Fibroblast of gingiva (primary cell): ENCODE data around the gene GLUD1.
"Not testable (repeated sequence)": the region's sequence is repeated elsewhere in the genome, so short reads cannot be mapped to it uniquely, and the experiment has no call there.

ENCODE experiments used
- DNase-seq: peaks from one replicate; pipeline ENCODE4 v3.0.0-alpha.2; 2011; ENCODE audit warnings: low read depth

The GLUD1 gene

DNA sequence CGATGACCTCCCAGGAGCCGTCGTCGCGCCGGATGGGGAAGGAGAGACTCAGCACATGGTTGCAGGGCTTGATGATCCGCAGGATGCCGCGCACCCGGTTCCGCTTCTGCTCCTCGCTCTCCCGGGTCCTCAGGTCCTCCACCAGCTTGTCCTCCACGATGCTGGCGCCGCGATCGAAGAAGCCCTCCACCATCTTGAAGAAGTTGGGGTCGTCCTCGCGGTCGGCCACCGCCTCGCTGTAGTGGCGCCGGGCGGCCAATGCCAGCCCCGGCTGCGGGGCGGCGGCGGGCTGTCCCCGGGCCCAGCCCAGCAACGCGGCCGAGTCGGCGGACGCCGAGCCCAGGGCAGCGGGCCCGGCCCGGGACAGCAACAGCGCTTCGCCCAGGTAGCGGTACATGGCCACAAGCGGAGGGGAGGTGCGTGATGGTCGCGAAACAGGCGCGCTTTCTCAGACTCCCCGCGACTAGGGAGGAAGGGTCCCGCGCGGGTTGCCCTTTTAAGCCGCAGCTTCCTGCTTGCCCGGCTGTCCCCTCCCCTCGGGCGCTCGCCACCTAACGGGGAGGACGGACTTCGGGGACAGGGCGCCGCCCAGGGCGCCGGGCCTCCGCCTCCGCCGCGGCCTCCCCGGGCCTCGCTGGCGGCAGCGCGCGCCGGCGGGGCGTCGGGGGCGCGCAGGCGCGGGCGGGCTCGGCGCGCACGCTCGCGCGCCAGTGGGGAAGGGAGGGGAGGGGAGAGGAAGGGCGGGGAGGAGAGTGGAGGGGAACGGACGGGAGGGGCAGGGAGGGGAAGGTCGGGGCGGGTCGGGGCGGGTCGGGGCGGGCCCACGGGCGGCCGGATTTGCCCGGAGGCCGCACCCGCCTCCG lies at the start of gene GLUD1, which contains the start of gene SHLD2:
Gene GLUD1 (minus strand): TSS at position 471 of the 863 bp plus-strand sequence. CDS start 74 bp downstream, at position 397.
Gene SHLD2 (plus strand): TSS at position 834 of the 863 bp plus-strand sequence. CDS start 56,149 bp downstream, outside the sequence.
- peak; percentile 95 for DNase-seq

DNA sequence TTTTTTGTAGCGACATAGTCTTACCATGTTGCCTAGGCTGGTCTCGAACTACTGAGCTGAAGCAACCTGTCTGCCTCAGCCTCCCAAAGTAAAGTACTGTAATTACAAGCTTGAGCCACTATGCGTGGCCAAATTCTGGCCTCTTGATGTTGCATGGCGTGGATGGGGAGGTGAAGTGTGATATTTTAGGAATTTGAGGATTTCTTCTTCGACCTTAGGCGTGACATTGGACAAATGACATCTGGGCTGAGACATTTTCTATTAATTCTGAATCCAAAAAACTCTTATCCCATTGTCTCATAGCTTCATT lies 48.4 kb upstream of the GLUD1 start:
- DNase-seq = not testable (repeated sequence)

DNA sequence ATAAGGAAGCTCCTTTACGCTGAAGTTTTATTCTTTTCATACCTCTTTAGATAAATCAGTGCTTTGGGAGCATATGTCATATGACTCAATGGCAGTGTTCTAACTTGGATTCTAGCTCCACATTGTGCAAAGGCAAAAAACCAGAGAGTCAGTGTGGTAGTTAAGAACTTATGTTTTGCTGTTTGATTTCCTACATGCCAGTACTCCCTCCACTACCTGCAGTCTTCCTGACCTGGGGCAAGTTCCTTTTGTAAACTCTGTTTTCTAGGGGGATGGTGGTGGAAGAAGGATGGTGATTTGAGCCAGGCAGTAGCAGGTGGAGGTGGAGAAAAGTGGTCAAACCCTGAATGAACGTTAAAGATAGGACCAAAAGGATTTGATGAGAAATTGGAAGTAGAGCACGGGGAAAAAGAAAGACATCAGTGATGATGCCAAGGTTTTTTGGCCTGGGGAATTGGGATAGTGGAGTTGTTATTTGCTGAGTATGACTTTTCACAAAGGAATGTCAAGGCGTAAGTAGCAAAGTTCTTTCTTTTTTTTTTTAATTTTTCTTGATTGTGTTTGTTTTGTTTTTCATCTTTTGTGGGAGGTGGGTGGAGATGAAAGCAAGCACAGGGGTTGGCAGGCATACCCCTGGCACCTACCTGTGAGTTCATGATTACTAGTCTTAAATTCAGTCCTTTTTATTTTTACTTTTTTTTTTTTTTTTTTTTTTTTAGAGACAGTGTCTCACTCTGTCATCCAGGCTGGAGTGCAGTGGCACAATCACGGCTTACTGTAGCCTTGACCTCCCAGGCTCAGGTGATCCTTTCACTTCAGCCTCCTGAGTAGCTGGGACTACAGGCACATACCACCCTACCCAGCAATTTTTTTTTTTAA lies 47.8 kb upstream of the GLUD1 start:
- peak; percentile 49 for DNase-seq

DNA sequence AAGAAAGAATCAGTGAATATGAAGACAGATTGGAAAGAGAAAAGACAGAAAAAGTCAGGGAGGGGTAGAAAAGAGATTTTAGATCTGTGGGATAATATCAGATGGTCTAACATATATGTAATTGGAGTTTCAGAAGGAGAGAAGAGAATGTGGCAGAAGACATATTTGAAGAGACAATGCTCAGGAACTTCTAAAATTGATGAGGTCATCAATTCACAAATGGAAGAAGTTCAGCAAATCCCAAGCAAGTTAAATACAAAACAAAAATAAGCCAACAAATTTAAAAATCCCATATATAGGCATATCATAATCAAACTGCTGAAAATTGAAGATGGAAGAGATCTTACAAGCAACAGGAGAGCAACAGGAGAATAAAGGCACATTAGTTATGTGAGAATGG lies 42.8 kb upstream of the GLUD1 start:
- not testable (repeated sequence) for DNase-seq

DNA sequence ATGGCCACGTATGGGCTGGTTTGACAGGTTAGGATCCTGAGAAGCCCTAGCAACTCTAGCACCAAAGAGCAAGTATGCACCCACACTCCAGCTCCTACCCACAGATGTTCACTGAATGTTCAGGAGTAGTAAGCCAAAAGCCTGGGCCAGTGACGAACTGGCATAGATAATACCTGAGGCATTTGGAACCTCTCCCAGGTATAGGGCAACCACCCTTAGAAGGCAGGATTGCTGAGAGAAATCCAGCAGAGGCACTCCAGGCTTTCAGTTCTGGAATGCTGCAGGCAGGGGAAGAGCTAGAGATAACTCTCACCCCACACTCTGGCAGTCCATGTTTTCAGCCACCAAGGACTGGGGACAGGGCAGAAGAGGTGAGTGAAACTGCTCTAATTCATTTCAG lies 39.8 kb upstream of the GLUD1 start:
- not testable (repeated sequence) for DNase-seq

DNA sequence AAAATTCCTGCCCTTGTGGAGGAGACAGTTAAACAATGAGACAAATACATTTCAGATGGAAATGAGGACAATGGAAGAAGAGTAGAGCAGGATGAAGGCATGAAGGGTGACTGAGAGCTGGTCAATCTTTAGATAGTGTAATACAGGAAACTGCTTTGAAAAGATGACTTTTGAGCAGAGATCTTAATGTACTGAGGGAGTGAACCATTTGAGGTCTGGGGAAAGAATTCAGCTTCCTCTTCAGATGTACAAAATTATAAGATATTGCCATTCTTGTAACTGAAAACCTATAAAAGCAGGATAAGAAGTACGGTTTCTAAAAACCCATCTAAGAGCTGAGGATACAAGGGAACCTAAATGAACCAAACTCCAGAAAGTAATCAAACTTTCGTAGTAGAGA lies 39.3 kb upstream of the GLUD1 start:
- not testable (repeated sequence) for DNase-seq

DNA sequence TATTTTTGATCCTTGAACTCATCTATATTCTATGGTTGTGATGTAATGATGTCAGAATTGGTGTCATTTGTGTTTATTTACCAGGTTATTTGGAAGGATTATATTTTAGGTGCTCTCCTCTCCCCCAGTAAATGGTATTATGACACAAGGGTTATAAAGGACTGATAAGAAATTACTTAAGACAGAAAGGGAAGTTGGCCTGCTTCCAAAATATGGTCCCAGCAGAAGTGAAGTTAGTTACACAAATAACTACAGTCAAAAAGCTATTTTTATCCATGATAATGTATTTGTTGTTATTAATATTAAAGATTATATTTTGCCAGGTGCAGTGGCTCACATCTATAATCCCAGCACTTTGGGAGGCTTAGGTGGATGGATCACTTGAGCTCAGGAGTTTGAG lies 37.5 kb upstream of the GLUD1 start:
- DNase-seq = not testable (repeated sequence)

DNA sequence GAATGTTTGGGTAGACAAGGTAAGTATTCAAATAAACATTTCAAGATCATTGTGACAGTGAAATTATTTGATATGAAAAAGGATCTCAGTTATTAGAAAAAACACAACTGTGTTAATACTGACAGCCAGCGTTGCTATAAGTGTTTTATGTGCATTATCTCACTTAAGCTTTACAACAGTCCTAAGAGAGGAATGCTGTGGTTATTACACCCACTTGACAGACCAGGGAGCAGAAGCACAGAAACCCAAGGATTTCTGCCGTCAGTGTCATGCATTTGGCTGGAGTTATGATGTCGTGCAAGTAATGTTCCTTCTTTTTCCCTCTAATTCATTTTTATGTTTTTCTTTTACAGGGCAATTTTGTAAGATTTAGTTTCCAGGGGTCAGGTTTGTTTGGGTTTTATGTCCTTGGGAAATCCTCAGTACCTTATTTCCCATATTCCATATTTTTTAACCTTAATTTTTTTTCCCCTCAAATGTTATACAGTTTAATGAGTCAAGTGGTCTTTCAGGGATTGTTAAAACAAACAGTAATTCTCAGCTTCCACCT lies 33.0 kb upstream of the GLUD1 start:
- DNase-seq = not testable (repeated sequence)

DNA sequence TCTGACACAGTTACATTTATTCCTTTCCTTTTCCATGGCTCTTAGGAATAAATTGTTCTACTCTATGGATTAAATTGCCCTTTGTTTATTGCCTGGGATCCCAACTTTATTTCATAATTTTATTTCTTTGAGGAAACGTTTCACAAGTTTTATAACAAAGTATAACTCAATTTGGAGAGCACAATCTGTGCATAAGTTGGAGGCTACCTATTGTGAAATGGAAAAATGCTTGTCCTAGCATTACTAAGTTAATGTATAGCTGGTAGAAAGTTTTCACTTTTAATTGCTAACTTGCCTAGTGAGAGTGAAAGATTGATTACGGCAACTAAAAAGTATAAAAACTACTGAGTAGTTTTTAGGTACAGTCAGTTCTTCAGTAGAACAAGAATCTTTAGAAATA lies 32.4 kb upstream of the GLUD1 start:
- not testable (repeated sequence) for DNase-seq

DNA sequence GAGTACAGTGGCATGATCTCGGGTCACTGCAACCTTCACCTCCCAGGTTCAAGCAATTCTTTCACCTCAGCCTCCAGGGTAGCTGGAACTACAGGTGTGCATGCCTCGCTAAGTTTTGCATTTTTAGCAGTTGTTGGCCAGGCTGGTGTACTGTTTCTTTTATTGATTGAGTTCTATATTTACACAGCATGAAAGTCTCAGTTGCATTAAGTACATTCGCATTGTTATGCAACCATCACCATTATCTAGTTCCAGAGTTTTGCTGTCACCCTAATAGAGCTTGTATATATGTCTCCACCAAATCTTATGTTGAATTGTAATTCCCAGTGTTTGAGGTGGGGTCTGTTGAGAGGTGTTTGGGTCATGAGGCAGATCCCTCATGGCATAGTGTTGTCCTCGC lies 28.7 kb upstream of the GLUD1 start:
- not testable (repeated sequence) for DNase-seq

DNA sequence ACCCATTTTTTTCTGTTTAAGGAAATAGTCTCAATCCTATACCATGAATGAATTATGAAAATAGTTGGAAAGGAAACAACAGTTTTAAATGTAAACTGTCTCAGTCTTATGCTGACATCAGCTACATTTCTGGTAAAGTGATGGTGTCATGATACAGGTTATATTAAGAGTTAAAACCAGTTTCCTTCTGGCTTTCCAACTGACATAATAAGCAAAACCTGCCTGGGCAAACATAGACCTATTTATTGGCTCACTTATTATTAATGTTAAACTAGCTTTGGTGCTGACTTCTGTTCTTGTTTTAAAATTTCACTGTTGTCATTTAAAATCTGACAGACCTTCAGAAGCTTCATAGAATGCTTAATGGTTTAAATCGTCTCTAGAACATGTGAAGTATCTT lies 24.4 kb upstream of the GLUD1 start:
- not testable (repeated sequence) for DNase-seq

DNA sequence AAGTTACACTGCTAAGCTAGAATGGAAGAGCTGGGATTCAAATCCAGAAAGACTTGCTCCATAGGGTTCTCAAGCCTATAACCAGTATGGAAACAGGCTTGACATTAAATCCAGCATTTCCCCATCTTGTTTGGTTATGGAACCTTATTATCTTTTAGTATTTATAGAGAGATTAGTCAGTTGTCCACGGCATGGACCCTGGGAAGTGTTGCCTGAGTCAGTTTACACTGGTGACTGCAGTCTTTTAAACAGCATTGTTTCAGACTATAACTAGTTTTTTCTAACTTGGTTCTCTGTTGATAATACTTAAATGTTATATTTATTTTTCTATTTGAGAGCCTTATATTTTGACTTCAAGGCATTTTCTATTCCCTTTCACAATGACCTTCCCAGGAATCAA lies 23.5 kb upstream of the GLUD1 start:
- DNase-seq = not testable (repeated sequence)

DNA sequence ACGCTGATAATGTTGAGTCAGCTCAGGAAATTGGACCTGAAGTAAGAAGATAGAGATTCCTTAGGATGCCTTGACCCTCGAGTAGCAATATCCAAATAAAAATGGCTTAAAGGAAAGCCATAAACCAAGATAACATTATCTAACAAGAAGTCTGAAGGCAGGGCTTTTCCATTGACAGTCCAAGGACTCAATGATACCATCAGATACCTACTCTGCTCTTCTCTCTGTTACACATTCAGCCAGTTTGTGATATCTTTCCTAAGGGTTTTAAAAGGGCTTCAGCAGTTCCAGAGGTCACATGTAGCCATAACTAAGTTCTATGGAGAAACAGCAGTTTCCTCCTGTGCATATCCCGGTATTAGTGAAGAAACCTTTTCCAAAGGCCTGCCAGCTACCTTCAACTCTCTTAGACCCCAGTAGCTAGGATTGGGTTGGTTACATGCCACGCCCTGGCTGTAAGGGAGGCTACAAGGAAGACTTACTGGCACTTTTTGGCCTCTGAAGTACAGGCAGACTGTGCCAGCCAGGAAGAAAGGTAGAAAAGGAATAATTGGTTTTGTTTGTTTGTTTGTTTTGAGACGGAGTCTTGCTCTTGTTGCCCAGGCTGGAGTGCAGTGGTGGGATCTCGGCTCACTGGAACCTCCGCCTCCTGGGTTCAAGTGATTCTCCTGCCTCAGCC lies 10.9 kb upstream of the GLUD1 start:
- no peak for DNase-seq

DNA sequence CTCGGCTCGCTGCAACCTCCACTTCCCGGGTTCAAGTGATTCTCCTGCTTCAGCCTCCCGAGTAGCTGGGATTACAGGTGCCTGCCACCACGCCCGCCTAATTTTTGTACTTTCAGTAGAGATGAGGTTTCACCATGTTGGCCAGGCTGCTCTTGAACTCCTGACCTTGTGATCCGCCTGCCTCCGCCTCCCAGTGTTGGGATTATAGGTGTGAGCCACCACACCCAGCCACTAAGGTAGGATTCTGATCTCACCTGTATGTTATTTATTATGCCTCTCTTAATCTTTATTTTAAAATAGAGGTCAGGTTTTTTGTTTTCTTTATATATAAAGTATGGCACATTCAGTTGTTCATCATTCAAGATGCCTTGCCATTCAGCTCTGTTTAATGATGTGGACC lies 10.1 kb upstream of the GLUD1 start:
- not testable (repeated sequence) for DNase-seq

DNA sequence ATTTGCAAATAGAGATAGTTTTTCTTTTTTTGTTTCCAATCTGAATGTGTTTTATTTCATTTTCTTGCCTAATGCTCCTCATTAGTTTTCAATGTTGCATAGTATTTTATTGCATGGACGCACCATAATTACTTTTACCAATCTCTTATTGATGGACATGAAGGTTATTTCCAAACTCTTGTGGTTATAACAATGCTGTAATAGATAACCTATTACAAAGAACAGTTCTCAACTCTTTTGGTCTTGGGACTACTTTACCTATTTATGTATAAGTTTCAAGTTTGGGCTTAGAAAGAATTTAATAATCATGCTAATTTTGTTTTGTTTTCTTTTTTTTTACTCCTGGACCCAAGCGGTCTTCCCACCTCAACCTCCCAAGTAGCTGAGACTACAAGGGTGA lies 7.4 kb upstream of the GLUD1 start:
- DNase-seq = no peak

DNA sequence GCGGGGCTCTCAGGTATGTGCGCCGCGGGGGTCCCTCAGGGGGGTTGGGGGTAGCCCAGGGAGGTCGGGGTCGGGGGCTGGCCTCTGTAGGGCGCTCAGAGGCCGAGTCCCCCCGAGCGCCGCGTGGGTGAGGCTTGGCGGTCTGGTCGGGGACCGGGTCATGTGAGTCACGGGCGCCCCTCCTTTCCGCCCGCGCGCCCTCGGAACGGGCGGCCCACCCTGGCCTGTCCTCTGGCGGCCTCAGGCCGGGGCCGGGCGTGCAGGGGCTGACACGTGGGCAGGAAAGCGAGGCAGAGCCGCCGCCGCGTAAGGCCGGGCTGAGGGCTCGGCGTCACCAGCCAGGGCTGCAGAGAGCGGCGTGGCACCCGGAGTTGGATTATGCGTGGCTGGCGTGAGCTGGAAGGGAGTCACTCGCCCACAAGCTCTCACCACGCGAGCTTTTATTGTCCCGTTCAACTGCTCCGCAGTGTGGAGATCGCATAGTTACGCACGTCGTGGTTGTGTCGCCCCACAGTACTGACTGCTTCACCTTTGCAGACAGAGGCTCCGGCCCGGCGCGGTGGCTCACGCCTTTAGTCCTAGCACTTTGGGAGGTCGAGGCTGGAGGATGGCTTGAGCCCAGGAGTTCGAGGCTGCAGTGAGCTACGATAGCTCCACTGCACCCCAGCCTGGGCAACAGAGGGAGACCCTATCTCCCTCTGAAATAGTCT lies 748 bp upstream of the GLUD1 start:
- peak; percentile 89 for DNase-seq

DNA sequence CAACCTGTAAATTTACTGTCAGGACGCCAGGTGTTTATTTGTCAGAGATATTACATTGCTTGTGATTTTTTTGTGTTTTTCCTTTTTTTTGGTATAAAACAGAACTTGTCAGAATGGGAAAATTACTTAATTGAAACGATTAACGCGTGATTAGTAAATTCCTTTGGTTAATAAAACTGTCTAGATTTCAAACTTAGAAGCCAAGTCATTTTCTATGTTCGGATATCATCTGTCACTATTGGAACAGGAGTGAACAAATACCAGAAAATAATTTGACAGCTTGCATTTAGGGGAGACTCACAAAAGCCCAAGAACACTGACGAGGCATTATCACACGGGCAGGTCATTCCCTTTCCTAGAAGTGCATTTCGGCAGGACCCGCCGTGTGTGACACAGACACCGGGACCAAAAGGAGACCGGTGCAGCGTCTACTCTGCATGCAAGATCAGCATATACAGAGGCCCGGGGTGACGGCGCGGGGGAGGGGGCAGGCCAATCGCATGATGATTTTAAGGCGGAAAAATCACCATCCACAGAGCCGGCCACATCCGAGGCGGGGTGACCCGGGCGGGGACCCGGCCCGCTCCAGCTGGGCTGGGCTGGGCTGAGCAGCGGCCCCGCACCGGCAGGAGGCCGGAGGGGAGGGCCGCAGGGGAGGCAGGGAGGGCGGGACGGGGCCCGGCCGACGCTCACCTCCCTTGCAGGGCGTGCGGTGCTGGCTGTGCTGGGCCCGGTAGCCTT lies 841 bp downstream of the GLUD1 start:
- peak; percentile 41 for DNase-seq

DNA sequence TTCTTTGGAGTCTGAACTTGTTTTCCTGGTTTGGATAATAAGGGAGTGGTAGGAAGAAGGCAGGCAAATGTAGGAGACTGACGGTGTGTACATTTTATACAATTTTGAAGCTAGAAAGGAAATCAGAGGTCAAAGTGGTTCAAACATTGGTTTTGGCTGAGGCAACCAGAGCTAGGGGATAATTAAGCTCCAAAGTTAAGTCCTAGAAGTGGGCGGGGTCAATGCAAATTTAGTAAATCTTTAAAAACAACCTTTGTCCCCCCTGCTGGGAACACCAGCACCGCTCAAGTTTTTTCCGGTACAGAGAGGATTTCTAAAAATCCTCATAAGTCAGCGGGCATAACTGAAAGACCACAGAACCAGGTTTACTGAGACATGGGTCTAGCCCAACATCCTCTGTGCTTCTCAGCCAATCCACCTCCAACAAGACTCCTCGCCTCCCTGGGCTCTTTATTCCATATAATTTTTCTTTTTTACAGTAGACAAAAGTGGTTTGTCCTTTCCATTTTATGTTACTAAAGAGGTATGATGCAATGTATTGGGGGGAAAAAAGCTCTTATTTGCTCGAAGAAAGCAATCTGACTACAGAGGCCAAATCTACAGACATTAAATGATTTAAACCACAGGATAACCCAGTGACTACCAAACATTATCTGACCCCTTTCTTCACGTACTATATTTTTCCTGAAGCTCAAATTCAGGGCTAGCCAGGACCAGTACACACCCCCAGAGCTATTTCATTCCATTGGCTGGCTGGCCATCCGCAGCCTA lies 1.6 kb downstream of the GLUD1 start:
- peak; percentile 31 for DNase-seq

DNA sequence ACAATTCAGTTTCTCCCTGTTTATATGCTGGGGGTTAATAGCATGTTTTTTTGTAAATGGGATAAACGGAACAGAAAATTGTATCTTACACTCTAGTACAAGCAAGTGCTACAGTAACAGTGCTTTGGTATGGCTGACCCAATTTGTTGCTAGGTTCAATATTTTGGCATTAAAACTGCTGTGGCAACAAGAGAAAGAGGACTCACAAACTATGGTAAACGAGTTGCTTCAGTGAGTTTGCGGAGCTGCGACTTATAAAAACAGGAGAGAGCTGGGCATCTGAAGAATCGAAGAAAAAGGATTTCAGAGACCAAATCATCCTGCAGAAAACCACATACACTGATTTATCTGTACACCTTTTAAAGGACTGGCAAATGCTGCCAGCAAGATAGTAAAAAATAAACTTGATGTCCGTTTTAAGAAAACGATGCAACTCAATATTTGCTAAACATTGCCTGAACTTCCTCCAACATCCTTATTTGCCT lies 2.2 kb downstream of the GLUD1 start:
- DNase-seq = peak; percentile 77

DNA sequence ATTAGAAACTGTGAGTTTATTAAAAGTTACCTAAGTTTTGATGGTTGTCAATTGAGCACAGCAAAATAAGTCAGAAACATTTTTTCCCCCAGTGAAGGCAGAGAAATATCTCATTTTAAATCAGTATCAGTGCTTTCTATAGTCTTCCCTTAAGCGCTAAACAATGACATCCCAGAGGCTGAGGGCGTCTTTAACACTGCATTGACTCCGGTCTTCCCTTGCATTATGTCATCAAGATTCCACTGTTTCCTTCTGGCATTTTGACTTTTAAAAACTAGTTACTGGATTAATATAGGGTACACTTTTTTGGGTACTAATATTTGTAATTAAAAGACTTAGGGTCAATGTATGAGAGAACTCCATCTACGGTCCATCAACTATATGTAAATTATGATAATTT lies 3.9 kb downstream of the GLUD1 start:
- DNase-seq = no peak
